Kasumi-1 (cell line): Measurements from ENCODE around the gene TSHZ2.
"Not testable (repeated sequence)": the region's sequence is repeated elsewhere in the genome, so short reads cannot be mapped to it uniquely, and the experiment has no call there.

ENCODE experiments used
- DNase-seq, 2 experiments: peaks; one replicate each; lab custom pipeline; 2025; lab: John Stamatoyannopoulos, UW

TSHZ2 gene

DNA sequence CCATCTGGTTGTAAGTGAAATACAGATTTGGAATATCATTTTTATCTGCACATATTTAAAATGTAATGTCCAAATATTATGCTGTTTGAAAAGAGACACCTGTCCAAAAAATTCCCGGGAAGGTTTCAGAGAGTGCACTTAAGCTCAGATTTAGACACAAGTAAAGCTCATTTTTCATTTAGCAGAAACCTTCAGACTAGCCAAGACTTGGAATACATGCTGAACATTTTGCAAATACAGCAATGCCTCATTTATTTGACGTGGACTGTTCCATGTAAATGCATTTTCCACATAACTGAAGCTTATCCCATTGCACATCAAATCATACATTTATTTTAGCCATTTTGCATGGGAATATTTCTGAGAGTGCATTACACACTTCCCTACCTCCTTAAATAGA is 340.8 kb downstream of the TSHZ2 start:
- DNase-seq: no peak

DNA sequence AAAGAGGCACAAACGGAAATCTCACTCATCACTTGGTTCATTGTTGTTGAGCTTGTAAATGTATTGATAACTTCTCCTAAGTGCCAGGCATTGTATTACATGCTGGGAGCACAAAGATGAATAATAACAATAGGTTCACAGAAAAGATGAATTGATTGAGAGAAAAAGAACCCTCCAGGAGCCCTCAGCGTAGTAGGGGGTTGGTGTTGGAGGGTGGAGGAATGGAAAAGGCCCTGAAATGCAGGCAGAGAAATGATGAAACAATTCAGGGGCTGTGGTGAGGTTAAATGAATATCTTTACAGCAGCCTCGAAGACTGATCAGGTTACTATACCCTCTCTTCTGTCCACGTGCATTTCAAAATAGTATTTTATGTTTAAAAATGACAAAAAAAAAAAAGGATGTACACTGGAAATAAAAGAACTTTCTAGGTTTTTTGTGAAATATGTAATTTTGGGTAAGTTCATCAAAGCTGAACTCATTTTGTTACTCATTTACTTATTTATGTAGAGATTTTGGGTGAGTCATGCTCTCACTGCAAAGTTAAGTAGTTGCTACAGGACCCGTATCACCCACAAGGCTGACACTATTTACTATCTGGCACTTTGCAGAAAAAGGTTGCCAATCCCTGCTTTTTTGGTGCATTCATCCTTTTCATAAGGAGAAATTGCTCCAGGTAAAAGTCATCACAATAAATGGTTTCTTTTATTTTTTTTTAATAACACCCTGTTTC is 344.2 kb downstream of the TSHZ2 start:
- DNase-seq: no peak

DNA sequence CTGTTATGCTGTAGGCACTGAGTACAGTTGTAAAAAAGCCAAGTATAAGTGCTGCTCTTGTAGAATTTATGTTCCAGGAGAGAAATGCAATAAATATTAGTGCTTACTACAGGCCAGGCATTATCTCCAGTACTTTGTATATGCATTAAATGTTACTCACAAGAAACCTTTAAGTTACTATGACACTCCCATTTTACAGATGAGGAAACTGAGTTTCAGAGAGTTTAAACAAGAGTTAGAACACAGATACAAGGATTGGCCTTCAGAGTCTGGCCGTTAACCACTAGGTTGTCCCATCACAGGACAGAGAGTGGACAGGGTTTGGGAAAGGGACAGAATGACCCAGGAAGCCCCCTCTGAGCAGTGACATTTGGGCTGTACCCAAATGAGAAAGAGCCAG is 347.0 kb downstream of the TSHZ2 start:
- DNase-seq: no peak

DNA sequence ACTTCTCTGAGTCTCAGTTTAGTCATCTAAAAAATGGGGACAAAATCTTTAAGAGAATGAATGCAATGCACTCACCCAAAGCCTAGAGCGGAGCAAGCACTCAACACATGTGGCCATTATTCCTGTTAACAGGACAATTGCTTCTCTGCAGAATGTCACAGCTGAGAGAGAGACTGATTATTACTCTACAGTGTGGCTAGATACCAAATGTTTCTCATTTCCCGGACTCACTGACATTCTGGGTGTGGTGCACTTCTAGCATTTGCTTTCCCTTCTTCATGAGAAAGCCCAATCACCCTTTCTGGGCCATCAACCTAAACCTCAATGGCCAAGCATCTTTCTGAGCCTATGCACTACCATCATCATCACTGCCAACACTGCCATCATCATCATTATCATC is 347.6 kb downstream of the TSHZ2 start:
- DNase-seq: no peak

DNA sequence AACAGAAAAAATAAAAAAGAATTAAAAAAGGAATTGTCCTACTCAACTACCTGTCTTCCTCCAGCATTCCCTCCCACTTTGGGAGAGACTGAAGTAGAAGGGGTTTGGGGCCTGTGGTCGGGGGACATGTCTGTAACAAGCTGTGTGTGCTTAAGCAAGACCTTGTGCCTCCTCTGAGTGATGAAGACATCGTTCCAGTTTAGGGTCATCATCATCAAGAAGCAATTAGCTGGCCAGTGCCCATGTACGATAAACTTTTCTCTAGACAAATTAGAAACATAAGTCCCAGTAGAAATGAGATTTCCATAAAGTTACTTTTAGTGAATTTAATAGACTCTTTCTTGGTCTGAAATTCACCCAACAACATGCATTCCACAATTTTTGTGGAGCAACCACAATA is 348.5 kb downstream of the TSHZ2 start:
- no peak for DNase-seq

DNA sequence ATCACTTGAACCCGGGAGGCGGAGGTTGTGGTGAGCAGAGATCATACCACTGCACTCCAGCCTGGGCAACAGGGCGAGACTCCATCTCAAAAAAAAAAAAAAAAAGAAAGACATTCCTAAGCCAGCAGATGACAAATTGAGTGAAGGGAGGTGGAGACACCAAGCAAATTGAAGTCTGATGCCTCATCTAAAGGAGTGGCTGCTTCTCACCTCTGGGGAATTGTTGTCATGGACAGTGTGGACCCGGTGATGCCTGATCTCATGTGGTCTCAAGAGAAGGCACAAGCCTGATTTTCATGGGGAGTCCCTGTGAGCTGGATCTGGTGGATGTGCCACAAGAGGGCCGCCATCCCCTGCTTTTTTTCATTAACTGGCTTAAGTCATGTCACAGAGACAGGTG is 349.4 kb downstream of the TSHZ2 start:
- DNase-seq: no peak

DNA sequence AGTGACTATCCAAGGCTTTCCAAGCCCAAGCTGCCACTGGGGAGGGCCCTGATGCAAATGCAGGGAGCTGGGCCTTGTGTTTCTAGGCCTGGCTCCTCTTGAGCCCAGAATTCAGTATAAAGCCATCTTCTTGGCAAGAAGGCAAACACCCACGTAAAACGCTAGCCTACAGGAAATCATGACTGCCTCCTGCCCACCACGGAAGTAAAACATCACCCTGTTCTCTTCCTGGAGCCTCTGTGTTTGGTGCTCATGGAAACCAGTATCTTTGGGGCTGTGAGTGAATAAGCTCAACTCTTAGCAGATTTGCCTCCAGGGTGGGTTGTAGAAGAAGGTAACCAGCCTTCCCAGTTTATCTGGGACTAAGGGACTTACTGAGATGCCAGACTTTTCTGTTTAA is 350.5 kb downstream of the TSHZ2 start:
- DNase-seq: no peak

DNA sequence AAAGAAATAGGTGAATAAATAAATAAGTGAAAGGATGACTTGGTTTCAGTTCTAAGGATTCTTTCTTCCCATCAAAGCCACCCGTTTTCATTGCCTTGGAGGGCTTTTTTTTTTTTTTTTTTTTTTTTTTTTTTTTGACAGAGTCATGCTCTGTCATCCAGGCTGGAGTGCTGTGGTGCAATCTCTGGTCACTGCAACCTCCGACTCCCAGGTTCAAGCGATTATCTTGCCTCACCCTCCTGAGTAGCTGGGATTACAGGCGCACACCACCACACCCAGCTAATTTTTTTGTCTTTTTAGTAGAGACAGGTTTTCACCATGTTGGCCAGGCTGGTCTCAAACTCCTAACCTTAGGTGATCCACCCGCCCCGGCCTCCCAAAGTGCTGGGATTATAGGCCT is 351.3 kb downstream of the TSHZ2 start:
- not testable (repeated sequence) for DNase-seq

DNA sequence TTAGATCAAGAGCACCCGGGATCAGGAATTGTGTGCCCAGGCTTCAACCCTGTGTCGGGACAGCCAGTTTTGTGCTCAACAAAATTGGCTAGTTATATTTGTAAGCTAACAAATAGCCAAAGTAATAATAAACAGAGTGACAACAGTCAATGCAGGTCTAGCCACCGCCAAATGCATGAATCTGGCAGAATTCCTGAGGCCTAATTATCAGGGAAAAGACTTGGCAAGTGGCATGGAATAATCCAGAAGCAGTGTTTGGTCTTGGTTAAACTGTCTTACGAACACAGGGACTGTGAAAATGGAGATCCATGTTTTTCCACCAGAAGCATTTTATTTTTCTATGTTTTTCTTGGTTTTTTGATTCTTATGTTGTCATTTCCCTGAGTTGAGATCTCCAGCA is 352.7 kb downstream of the TSHZ2 start:
- no peak for DNase-seq

DNA sequence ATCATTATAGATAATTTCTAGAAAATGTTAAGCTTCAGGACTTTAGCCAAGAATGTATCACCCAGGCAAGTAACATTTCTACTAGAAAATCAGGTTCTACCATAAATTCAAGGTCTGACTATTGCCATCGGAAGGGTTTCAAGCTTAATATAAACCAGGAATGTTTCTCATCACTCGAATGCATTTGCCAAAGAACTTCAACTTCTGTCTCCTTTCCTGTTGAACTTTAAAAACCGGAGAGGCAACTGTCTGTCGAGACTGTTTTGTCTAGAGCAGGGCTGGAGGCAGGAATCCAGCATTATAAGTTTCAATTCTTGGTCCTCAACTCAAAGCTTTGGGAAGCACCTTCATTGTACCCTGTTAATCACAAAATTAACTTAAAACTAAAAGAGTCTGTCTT is 356.8 kb downstream of the TSHZ2 start:
- DNase-seq: no peak

DNA sequence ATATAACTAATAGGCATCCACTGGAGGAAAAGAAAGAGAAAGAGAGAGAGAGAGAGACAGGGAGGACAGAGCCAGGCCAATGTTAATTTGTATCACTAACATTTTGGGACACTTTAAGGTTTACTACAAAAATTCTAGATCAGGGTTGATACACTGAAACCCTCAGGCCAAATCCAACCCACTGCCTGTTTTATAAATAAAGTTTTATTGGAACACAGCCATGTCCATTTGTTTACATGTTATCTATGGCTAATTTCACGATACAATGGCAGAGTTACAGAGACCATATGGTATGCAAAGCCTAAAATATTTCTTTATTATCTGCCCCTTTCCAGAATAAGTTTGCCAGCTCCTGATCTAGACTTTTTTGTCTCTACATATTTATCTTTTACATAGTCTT is 357.6 kb downstream of the TSHZ2 start:
- DNase-seq: no peak

DNA sequence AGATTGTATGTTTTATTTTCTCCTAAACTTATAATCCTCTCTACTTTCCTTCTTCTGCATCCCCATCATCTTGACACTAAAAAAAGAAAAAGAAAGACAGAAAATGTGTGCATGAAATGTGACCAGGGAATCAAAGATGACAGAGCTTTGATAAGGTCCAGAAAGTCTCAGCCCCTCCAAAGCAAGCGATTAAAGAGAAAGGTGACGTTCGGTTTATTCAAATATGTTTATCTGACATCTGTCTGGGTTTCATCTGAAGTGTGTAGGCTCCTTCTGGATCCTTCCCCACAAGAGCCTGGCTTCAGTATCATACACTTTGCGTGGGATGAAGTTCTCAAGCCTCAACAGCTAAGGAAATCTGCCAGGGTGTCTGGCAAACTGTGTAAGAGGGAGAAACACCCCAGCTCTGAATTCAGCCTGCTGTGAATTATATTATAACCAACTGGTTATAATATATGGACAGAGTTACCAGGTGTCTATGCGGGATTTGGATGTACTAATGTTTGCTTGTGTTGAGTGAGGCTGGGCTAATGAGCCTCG is 358.5 kb downstream of the TSHZ2 start:
- no peak for DNase-seq

DNA sequence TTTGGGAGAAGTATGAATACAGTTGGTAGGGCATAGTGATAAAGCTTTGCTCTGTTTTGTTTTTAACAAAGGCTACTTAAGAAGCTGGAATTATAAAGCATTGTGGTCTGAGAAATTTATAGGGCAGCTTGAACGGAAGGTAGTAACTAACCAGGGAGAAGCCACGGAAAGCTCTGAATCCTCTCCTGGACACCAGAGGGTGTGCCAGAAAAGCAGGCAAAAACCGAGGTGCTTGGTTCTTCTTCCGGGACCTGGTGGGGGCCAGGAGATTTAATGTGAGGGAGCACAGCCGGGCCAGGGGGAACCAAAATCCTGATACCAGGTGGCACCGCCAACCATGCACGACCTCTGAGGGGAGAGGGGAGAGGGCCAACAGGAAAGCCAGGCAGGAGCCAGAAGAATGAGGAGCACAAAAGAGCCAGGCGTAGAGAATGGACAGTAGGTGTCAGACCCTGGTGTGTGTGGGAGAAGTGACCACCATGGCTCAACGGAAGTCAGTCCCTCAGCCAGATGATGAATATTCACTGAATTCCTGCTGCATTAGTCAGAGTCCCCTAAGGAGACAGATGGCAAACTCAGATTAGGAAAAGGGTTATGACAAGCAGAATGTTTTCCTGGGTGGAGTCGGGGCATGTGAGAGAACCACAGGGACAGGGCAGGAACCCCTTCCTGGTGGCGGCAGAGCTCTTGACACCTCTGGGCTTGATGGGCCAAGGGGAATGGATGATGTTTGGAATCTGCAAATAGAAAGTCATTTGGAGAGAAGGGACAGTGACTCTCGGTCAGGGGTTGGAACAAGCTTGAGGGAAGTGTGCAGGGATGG is 359.2 kb downstream of the TSHZ2 start:
- DNase-seq: no peak

DNA sequence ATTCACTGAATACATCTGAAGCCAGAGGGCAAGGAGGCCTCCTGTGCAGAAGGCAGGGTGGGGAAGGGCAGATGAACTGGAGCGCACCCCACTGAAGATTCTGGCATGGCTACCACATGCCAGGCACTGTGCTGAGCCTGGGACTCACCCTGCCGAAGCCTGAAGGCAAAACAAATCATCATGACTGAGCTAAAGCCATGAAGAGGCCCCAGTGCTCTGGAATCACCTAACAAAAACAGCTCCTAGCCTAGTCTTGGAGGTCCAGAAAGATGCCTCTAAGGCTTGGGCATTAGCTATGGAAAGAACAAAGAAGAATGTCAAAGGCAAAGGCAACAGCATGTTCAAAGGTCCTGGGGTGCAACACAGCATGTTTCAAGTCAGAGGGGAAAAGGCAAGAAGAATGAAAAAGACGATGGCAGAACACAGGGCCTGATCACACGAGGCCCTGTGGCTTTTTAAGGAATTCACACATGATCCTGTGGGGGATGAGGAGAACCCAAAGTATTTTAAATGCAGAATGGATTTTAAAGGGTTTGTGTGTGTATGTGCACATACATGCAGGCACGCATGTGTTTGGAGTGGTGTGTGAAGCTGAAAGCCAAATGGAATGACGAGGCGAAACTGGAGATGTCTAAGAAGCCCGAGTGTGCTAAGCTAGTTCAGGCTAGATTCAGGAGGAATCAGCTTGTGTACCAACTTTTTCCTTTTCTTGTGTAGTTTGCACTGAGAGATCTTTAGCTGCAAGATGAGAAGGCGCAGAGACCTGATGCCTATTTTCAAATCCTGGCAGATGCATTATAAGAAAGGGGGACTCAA is 360.1 kb downstream of the TSHZ2 start:
- no peak for DNase-seq

DNA sequence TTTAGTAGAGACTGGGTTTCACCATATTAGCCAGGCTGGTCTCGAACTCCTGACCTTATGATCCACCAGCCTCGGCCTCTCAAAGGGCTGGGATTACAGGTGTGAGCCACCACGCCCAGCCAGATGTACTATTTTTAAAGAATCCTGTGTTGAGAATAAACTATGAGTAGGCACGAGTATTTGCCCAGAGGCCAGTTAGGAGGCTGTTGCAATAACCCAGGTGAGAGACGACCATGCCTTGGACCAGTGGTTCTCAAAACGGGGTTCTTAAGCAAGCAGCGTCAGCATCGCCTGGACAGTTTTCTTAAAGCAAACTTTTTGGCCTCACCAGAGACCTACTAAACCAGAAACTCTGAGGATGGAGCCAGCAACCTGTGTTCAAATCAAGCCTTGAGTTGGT is 362.7 kb downstream of the TSHZ2 start:
- DNase-seq: no peak

DNA sequence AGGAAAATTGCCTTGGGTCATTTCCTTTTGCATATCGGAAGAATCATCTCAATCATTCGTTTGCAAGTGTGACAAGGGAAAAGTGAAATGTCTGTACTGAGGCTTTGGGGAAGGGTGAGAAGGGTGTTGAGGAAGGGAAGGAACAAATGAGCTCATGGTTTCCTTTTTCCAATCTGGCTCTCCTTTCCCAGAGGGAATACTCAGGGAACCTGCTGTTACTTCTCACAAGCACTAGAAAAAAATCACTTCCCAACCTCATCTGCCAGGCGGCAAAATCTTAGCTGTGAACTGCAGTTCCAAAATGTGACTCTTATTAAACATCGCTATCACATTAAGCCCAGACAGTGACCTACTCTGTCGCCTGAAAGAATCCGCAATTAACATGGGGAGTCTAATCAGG is 363.4 kb downstream of the TSHZ2 start:
- no peak for DNase-seq

DNA sequence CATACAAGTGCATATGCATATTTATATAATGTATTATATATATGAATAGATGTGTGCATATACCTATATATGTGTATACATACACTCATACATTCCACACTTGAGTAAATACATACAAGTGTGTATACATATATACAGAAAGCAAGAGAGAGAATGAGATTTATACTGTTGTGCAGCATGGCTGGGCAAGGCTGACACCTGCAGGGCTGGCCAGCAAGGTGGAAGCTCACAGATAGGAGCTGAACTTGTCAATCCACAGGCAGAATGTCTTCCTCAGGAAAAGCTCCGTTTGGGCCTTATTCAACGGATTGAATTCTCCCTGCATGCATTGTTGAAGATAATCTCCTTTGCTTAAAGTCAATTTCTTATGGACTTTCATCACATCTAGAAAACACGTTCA is 364.7 kb downstream of the TSHZ2 start:
- no peak for DNase-seq

DNA sequence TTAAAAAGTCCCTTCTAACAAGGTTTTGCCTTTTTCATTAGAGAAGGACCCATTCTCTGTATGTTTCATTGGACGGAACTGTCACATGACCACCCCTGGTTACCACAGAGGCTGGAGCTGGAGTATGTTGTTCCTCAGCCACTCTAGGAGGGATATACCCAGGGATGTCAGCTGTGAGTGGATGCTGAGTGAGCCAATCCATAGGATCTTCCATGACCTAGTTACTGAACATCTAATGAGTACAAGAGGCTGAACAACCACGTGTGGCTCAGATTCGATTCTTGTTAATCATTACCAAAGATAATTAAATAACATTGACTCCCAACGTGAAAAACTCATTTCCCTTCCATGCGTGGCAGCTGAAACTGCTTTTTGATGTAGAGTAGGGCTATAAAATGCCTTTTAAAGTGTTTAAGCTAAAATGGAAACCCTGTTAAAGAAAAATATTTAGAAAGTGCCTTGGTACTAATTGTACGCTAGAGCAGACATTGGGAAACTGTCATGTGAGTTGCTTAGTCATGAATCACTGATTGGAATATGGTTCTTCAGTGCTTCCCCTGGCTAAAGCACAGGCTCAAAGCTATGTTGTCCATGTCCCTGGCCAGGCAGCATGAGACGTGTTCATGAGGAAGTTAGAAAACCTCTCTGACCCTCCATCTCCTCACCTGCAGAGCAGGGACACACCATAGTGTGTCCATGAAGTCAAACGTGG is 365.4 kb downstream of the TSHZ2 start:
- DNase-seq: no peak

DNA sequence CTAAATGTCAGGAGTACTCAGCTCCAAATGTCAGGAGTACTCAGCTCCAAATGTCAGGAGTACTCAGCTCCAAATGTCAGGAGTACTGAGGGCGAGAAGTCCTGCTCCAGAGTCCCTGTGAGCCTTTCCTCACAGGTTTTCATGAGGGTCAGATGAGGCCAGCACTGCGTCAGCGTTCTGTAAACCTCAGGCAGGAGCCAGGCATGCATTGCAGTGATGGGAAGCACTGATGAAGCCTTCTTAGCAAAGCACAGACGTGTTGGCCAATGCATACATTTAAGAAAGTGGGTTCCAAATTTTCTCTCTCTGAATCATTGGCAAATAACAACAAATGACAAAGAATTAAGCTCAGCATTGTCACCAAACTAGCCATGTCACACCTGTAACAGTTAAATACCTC is 366.6 kb downstream of the TSHZ2 start:
- DNase-seq: no peak

DNA sequence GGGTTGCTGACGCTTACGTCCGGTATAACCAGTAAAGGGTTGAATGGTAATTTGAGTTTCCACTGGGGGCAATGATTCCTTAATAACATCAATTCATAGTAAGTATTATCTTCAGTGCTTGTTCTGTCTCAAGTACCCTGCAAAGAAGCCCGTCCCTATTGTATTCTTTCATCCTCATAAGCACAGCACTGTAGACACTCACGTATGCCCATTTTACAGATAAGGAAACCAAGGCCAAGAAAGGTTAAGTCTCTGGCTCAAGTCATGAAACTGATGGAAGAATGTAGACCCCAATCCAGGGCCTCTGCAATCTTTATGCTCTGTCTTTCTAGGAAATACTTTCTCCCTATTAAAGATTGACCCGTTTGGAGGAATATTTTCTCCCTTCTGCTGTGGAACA is 370.3 kb downstream of the TSHZ2 start:
- DNase-seq: no peak

DNA sequence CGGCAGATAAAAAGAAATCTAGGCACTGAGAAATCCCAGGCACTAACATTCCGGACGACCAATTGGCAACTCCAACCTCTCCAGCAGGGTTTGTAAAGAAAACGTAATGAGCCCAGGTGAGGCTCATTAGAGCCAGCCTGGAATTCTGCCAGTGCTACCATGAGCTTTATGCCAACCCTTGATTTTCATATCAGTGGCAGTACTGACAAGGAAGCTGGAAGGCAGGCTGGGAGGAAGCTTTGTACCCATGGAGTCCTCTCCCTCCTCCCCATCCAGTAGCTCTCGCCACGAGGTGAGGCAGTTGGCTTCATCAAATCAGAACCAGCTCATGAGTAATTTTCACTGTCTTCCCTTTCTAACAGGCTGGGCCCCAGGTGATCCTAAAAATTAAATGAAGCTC is 371.3 kb downstream of the TSHZ2 start:
- no peak for DNase-seq

DNA sequence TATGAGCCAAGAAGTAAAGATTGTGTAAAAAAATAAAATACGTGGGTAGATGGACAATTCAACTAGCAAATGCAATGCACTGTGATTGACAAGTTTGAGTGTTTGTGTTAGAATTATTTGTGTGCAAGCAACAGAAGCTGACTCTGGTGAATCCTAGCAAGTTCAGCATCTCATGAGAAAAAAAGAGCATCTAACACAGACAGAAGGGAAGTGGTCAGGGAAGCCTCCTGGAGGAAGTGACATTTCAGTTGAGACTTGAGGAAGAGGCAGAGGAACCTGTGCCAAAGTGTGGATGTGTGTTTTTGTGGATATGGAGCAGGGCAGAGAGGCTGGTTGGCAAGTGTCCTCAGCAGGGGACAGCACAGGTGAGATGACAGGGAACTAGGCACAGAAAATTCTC is 372.7 kb downstream of the TSHZ2 start:
- no peak for DNase-seq
